Cortex of kidney (tissue), 1 donor: ENCODE data around the gene TUBB3.

Source experiments
- DNase-seq: peaks from one replicate; lab custom pipeline; 2025; lab: John Stamatoyannopoulos, UW

Gene TUBB3

GRCh38 chr16:89938175-89938885 lies 15.2 kb downstream of the TUBB3 start:
- no peak for DNase-seq

DNA sequence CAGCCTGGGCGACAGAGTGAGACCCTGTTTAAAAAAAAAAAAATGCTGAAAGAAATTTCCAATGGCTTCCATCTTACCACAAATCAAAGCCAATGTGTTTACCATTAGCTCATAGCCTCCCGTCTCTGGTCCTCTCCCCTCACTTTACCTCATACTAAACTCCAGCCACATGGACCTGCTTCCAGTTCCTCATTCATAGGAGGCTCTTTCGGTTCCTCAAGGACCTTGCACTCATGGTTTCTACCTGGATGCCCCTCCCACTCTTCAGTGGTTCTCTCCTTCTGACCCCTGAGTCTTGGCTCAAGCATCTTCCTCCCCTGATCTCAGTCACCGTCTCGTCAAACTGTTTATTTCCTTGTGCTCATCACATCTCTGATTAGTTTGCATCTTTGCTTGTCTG lies 21.6 kb downstream of the TUBB3 start:
- no peak for DNase-seq

DNA sequence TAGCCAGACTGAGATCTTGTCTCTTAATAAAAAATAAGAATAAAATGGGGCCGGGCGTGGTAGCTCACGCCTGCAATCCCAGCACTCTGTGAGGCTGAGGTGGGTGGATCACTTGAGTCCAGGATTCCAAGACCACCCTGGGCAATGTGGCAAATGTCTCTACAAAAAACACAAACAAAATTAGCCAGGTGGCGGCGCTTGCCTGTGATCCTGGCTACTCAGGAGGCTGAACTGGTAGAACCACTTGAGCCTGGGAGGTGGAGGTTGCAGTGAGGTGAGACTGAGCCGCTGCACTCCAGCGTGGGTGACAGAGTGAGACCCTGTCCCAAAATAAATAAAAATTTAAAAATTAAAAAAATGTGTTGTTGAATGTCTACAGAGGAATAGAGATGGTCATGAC lies 22.5 kb downstream of the TUBB3 start:
- DNase-seq: no peak

GRCh38 chr16:89946515-89946914 lies 23.4 kb downstream of the TUBB3 start:
- no peak for DNase-seq

GRCh38 chr16:89949121-89949742 lies 26.1 kb downstream of the TUBB3 start:
- no peak for DNase-seq

GRCh38 chr16:89949756-89950155 lies 26.6 kb downstream of the TUBB3 start:
- no peak for DNase-seq

DNA sequence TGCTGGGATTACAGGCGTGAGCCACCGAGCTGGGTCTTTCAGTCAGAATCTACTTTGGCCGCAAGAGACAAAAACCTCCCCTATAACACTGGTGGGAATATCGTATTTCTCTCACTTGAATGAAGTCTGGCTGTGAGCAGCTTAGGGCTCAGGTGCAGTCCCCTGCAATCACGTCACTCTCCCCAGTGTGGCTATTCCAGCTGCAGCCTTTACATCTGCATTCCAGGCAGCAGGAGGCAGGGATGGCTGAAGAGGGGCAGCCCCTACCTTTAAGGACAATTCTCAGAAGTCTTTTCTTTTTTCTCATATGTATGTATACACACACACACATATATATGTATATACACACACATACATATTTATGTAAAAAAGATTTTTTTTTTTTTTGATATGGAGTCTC lies 28.4 kb downstream of the TUBB3 start:
- no peak for DNase-seq

- DNase-seq: no peak
These were observed 28.9 kb downstream of the TUBB3 start for GRCh38 chr16:89952049-89952448.

DNA sequence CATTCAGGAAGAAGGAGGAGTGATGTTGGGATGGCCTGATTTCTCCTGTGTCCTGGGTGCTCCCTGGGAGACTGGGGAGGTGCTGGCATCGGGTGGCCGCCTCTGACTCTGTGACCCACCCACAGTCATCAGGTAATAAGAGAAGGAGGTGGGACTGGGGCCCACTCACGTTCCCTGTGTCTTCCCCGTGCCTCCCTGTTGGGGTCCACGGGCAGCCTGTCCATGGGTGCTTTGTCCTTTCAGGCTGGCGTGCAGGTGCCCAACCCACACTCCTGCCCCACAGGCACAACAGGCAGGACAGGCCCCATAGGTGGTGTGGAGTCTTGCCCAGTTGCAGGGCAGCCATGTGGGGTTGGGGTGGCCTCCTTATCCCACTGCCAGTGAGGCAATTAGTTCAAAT lies 29.4 kb downstream of the TUBB3 start:
- no peak for DNase-seq

DNA sequence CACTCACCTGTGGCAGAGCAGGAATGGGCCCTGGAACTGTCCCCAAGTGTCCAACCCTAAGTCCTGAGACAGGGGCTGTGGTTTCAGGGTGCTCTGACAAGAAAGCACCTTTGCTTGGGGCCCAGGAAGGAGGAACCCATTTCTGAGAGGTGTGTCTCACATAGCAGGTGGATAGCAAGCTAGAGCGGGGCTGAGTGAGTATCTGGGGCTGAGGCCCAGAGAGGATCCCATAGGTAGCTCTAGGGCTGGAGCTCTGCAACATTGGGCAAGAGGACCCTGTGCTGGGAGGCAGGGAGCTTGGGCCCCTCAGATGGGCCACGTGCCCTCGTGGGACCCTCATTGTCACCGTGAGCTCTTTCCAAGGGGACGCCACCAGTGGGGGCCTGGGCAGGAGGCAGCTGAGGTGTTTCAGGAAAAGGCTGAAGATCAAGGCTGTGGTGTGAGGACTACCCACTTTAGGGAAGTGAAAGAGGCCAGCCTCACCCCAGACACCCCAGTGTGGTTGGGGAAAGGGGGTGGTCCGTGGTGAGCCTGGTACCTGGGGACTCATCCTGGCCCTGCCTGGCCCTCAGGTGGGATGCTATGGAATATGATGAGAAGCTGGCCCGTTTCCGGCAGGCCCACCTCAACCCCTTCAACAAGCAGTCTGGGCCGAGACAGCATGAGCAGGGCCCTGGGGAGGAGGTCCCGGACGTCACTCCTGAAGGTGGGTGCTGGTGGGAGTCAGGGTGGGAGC lies 30.7 kb downstream of the TUBB3 start:
- DNase-seq: no peak

GRCh38 chr16:89954462-89954861 lies 31.3 kb downstream of the TUBB3 start:
- no peak for DNase-seq

GRCh38 chr16:89955001-89955685 lies 32.0 kb downstream of the TUBB3 start:
- DNase-seq: no peak

- no peak for DNase-seq
These were observed 33.5 kb downstream of the TUBB3 start for GRCh38 chr16:89956505-89957215.

GRCh38 chr16:89957216-89957785 lies 34.2 kb downstream of the TUBB3 start:
- no peak for DNase-seq

DNA sequence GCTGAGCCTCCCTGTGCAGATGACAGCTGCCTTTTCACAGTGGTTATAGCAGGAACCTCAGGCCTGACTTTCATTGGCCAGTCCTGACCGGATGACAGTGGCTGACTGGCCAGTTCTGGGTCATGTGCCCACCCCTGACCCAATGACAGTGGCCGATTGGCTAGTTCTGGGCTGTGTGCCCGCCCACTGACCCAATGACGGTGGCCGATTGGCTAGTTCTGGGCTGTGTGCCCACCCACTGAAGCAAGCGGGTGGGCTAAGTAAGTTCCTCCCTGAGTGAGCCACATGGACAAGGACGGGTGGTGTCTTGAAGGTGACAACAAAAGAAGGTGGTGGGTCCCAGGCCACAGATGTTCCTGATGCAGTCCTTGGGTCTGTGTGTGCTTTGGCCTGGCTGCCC lies 34.9 kb downstream of the TUBB3 start:
- DNase-seq: no peak

- DNase-seq: no peak
These were observed 35.5 kb downstream of the TUBB3 start for GRCh38 chr16:89958596-89958995.

GRCh38 chr16:89960966-89961365 lies 37.8 kb downstream of the TUBB3 start:
- no peak for DNase-seq

DNA sequence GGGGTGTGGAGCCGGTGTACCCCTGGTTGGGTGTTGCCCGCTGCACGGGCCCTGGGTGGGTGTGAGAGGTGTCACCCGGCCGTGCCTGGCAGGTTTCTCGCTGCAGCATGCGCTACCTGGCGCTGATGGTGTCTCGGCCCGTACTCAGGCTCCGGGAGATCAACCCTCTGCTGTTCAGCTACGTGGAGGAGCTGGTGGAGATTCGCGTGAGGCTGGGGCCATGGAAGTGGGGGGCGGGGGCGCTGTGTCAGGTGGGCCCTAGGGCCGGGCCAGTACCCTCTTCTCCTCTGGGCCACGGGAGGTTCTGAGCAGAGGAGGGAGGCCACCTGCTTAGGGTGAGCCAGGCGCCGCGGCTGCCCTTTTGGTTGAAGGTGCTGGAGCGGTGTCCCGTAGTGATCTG lies 38.8 kb downstream of the TUBB3 start:
- DNase-seq: no peak

- no peak for DNase-seq
These were observed 39.8 kb downstream of the TUBB3 start for GRCh38 chr16:89962754-89963498.

DNA sequence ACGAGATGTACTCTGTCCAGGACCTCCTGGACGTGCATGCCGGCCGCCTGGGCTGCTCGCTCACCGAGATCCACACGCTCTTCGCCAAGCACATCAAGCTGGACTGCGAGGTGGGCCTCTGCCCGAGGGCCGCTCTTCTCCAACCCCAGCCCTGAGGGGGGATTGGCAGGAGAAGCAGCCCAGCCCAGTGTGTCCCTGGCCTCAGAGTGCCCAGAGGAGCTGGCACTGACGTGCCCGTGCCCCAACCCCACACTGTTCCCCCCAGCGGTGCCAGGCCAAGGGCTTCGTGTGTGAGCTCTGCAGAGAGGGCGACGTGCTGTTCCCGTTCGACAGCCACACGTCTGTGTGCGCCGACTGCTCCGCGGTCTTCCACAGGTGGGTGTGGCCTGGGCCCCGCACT lies 41.1 kb downstream of the TUBB3 start:
- DNase-seq: no peak
